H1 (cell line): ENCODE measurements around the gene SIK2. TPM values are rescaled to one million over a fixed set of nuclear protein-coding genes. Genes with fewer than 3 reads are reported as not detected.

Experiments
- CTCF ChIA-PET: fragments of 300-600 bp; sonication (Branson Sonifier 250); formaldehyde crosslinking; loops from one replicate; lab custom pipeline; 2021; ENCODE audit not compliant: partially characterized antibody; lab: Charles Lee
- POLR2A ChIA-PET: fragments of 300-600 bp; sonication (Branson Sonifier 250); formaldehyde crosslinking; loops from one replicate; lab custom pipeline; 2021; ENCODE audit warnings: inconsistent platforms; ENCODE audit not compliant: partially characterized antibody; lab: Charles Lee
- DNase-seq, 2 experiments: peaks; one replicate each; pipeline versions ENCODE4 v3.0.0 to v3.0.0-alpha.2; 2010 to 2022; ENCODE audit warnings: low spot score in 2 of 2, low read depth in 1 of 2, mixed read lengths in 1 of 2
- FAIRE-seq: peaks from 2 replicates; lab custom pipeline; 2011; peaks lifted over from hg19 to GRCh38; lab: Jason Lieb, UNC
- H2AFZ ChIP-seq: 2 replicates; pipeline ENCODE4 v1.8.1; 2012; ENCODE audit warnings: low read length, inconsistent platforms
- H2AK5ac ChIP-seq: 2 replicates; pipeline ENCODE4 v1.6.1; 2013; ENCODE audit warnings: low read depth, low read length
- H2BK120ac ChIP-seq: replicated peaks from 2 replicates; pipeline ENCODE3; 2013; ENCODE audit warnings: low read depth, low read length, inconsistent platforms
- H2BK12ac ChIP-seq: 2 replicates; pipeline ENCODE4 v1.6.1; 2013; ENCODE audit warnings: low read depth, low read length
- H2BK15ac ChIP-seq: 2 replicates; pipeline ENCODE4 v1.6.1; 2013; ENCODE audit warnings: low read length
- H2BK20ac ChIP-seq: 2 replicates; pipeline ENCODE4 v1.6.1; 2013; ENCODE audit warnings: low read length
- H2BK5ac ChIP-seq: 2 replicates; pipeline ENCODE4 v1.6.1; 2013; ENCODE audit warnings: low read depth, low read length
- H3K14ac ChIP-seq: 2 replicates; pipeline ENCODE4 v1.6.1; 2013; ENCODE audit warnings: inconsistent platforms; ENCODE audit not compliant: insufficient read length
- H3K18ac ChIP-seq: 2 replicates; pipeline ENCODE4 v1.6.1; 2013; ENCODE audit warnings: low read length; ENCODE audit errors: extremely low read depth
- H3K23ac ChIP-seq: 2 replicates; pipeline ENCODE4 v1.6.1; 2013; ENCODE audit warnings: inconsistent platforms; ENCODE audit not compliant: insufficient read length
- H3K23me2 ChIP-seq: 2 replicates; pipeline ENCODE4 v1.6.1; 2013; ENCODE audit warnings: low read depth, low read length
- H3K27ac ChIP-seq: 2 replicates; pipeline ENCODE4 v1.6.1; 2011; ENCODE audit warnings: low read depth, low read length, inconsistent platforms
- H3K27me3 ChIP-seq, 4 experiments: replicated peaks in 1 of 4; 1 replicate in 1 of 4; 2 replicates in 3 of 4; pipeline versions ENCODE4 v1.6.1 to v1.8.1; 2011 to 2013; ENCODE audit warnings: low read length in 3 of 4, mild to moderate bottlenecking in 3 of 4, inconsistent platforms in 2 of 4, mixed read lengths in 2 of 4, moderate library complexity in 1 of 4; ENCODE audit not compliant: control insufficient read depth in 3 of 4, insufficient read depth in 3 of 4; ENCODE audit errors: extremely low read depth in 1 of 4
- H3K36me3 ChIP-seq, 4 experiments: 2 replicates each; pipeline versions ENCODE4 v1.6.1 to v1.8.1; 2011 to 2013; ENCODE audit warnings: mild to moderate bottlenecking in 4 of 4, low read length in 3 of 4, moderate library complexity in 2 of 4, control low read depth in 1 of 4, inconsistent platforms in 1 of 4; ENCODE audit not compliant: insufficient read depth in 4 of 4, control insufficient read depth in 2 of 4
- H3K4ac ChIP-seq: replicated peaks from 2 replicates; pipeline ENCODE3; 2013; ENCODE audit warnings: low read length, low read depth, mixed read lengths, inconsistent platforms; ENCODE audit not compliant: insufficient read length
- H3K4me1 ChIP-seq, 4 experiments: replicated peaks in 1 of 4; 1 replicate in 1 of 4; 2 replicates in 3 of 4; pipeline versions ENCODE4 v1.6.1 to v1.8.1; 2011 to 2013; ENCODE audit warnings: low read length in 3 of 4, inconsistent platforms in 2 of 4, mixed read lengths in 1 of 4; ENCODE audit not compliant: insufficient read depth in 4 of 4, control insufficient read depth in 3 of 4
- H3K4me2 ChIP-seq, 2 experiments: 2 replicates each; pipeline versions ENCODE4 v1.6.1 to v1.8.1; 2011 to 2013; ENCODE audit warnings: low read depth in 2 of 2, low read length in 2 of 2, control low read depth in 1 of 2, inconsistent platforms in 1 of 2, mild to moderate bottlenecking in 1 of 2; ENCODE audit not compliant: insufficient read depth in 1 of 2
- H3K4me3 ChIP-seq, 4 experiments: fragments of 200-600, 300-600 bp in 1 of 4; sonication (generic), shearing (Covaris generic), sonication (Bioruptor Twin) in 1 of 4; 2 replicates each; pipeline versions ENCODE4 v1.5.1 to v1.8.1; 2011 to 2016; ENCODE audit warnings: low read length in 4 of 4, low read depth in 3 of 4, control low read depth in 2 of 4, inconsistent platforms in 2 of 4, mild to moderate bottlenecking in 2 of 4, mixed read lengths in 1 of 4, moderate library complexity in 1 of 4; ENCODE audit not compliant: insufficient read depth in 2 of 4; ENCODE audit errors: extremely low read depth in 1 of 4
- H3K56ac ChIP-seq: replicated peaks from 2 replicates; pipeline ENCODE3; 2013; ENCODE audit warnings: low read depth, mild to moderate bottlenecking, mixed read lengths, low read length, inconsistent platforms; ENCODE audit not compliant: insufficient read length
- H3K79me1 ChIP-seq: 2 replicates; pipeline ENCODE4 v1.6.1; 2013; ENCODE audit warnings: low read depth, low read length, control low read depth
- H3K79me2 ChIP-seq, 2 experiments: 2 replicates each; pipeline versions ENCODE4 v1.6.1 to v1.8.1; 2012 to 2013; ENCODE audit warnings: low read length in 2 of 2, mild to moderate bottlenecking in 2 of 2, inconsistent platforms in 1 of 2; ENCODE audit not compliant: insufficient read depth in 2 of 2, control insufficient read depth in 1 of 2
- H3K9ac ChIP-seq, 4 experiments: replicated peaks in 1 of 4; 1 replicate in 1 of 4; 2 replicates in 3 of 4; pipeline versions ENCODE4 v1.6.1 to v1.8.1; 2011 to 2013; ENCODE audit warnings: low read depth in 3 of 4, low read length in 3 of 4, control low read depth in 2 of 4, mild to moderate bottlenecking in 2 of 4, moderate library complexity in 2 of 4, inconsistent platforms in 1 of 4; ENCODE audit errors: extremely low read depth in 1 of 4
- H3K9me3 ChIP-seq, 2 experiments: 2 replicates each; pipeline versions ENCODE4 v1.6.1 to v1.8.1; 2012 to 2013; ENCODE audit warnings: mild to moderate bottlenecking in 2 of 2, moderate library complexity in 2 of 2, control low read depth in 1 of 2, inconsistent platforms in 1 of 2, low read depth in 1 of 2, low read length in 1 of 2, mixed read lengths in 1 of 2; ENCODE audit not compliant: insufficient read depth in 2 of 2
- H4K20me1 ChIP-seq, 2 experiments: replicated peaks in 1 of 2; 2 replicates each; pipeline versions ENCODE3 to v1.8.1; 2011 to 2013; ENCODE audit warnings: inconsistent platforms in 2 of 2, low read length in 2 of 2, mild to moderate bottlenecking in 1 of 2; ENCODE audit not compliant: insufficient read depth in 2 of 2, control insufficient read depth in 1 of 2
- H4K5ac ChIP-seq: 2 replicates; pipeline ENCODE4 v1.6.1; 2013; ENCODE audit warnings: low read length, low read depth, mixed read lengths, inconsistent platforms; ENCODE audit not compliant: insufficient read length
- H4K8ac ChIP-seq: 2 replicates; pipeline ENCODE4 v1.8.0; 2013; ENCODE audit warnings: mild to moderate bottlenecking, moderate library complexity, low read length, inconsistent platforms; ENCODE audit not compliant: insufficient read depth; ENCODE audit errors: extremely low read depth
- H4K91ac ChIP-seq: replicated peaks from 2 replicates; pipeline ENCODE3; 2013; ENCODE audit warnings: low read length, mixed read lengths, inconsistent platforms; ENCODE audit not compliant: insufficient read length
- CREB1 ChIP-seq: IDR thresholded peaks from 2 replicates; pipeline ENCODE4 v1.6.1; 2012; ENCODE audit warnings: inconsistent platforms
- CTBP2 ChIP-seq: IDR thresholded peaks from 2 replicates; pipeline ENCODE4 v1.7.0; 2011; ENCODE audit warnings: borderline replicate concordance, mild to moderate bottlenecking, moderate library complexity, mixed read lengths, low read length; ENCODE audit not compliant: insufficient read depth, insufficient read length
- EGR1 ChIP-seq: IDR thresholded peaks from 2 replicates; pipeline ENCODE4 v1.6.1; 2011; ENCODE audit warnings: low read depth, low read length, borderline replicate concordance
- GABPA ChIP-seq: IDR thresholded peaks from 2 replicates; pipeline ENCODE4 v1.6.1; 2011; ENCODE audit warnings: mild to moderate bottlenecking, low read length, moderate library complexity, borderline replicate concordance; ENCODE audit not compliant: insufficient read depth
- GTF2F1 ChIP-seq: IDR thresholded peaks from 2 replicates; pipeline ENCODE4 v1.6.1; 2012; ENCODE audit warnings: low read depth, low read length, improper control_type of control experiment, borderline replicate concordance
- KDM1A ChIP-seq: fragments of 200-600, 300-600 bp; sonication (generic); IDR thresholded peaks from 2 replicates; pipeline ENCODE4 v1.7.1; 2016; ENCODE audit warnings: mild to moderate bottlenecking, low read length, borderline replicate concordance
- KDM4A ChIP-seq: IDR thresholded peaks from one replicate; pipeline ENCODE4 v1.7.1; 2012; ENCODE audit warnings: low read depth, mild to moderate bottlenecking, moderate library complexity, low read length, inconsistent platforms; ENCODE audit not compliant: severe bottlenecking
- POLR2A ChIP-seq, 2 experiments: IDR thresholded peaks; 1 replicate in 1 of 2; 2 replicates in 1 of 2; pipeline ENCODE4 v1.6.1; 2011; ENCODE audit warnings: low read depth in 2 of 2, low read length in 2 of 2, mild to moderate bottlenecking in 2 of 2; ENCODE audit errors: control extremely low read depth in 1 of 2
- POLR2AphosphoS5 ChIP-seq: IDR thresholded peaks from 2 replicates; pipeline ENCODE4 v1.6.1; 2011; ENCODE audit warnings: low read depth, low read length
- RAD21 ChIP-seq, 2 experiments: IDR thresholded peaks in 1 of 2; conservative IDR thresholded peaks in 1 of 2; 2 replicates each; pipeline ENCODE4 v1.6.1; 2011; ENCODE audit warnings: low read depth in 2 of 2, low read length in 2 of 2, improper control_type of control experiment in 1 of 2, inconsistent platforms in 1 of 2, mild to moderate bottlenecking in 1 of 2, moderate library complexity in 1 of 2
- RFX5 ChIP-seq: IDR thresholded peaks from 2 replicates; pipeline ENCODE4 v1.6.1; 2011; ENCODE audit warnings: low read depth, low read length, improper control_type of control experiment, borderline replicate concordance
- RNF2 ChIP-seq: fragments of 200-900, 300-1000 bp; sonication (generic); IDR thresholded peaks from 2 replicates; pipeline ENCODE4 v1.7.1; 2016; ENCODE audit warnings: borderline replicate concordance, low read depth, mild to moderate bottlenecking, antibody characterized with exemption, low read length; ENCODE audit not compliant: poor library complexity, severe bottlenecking; ENCODE audit errors: missing control alignments
- SP4 ChIP-seq: IDR thresholded peaks from 2 replicates; pipeline ENCODE4 v1.6.1; 2012; ENCODE audit warnings: low read length, inconsistent platforms
- WGBS, 2 experiments: shearing (Covaris generic) in 1 of 2; methylation state at CpG; one replicate each; pipeline versions ENCODE4 v1.1.6 to v1.1.7; 2013 to 2015; ENCODE audit warnings: low lambda C conversion rate in 2 of 2, mixed read lengths in 2 of 2, inconsistent platforms in 1 of 2, low coverage in 1 of 2, missing lambda C conversion rate in 1 of 2; ENCODE audit not compliant: insufficient replicate concordance in 2 of 2, insufficient coverage in 1 of 2, insufficient read length in 1 of 2; ENCODE audit errors: extremely low coverage in 1 of 2, missing lambda C conversion rate in 1 of 2; 5-methylcytosine and 5-hydroxymethylcytosine counted together
- polyA plus RNA-seq, 7 experiments: library from polyadenylated mRNA; depleted of rRNA in 3 of 7; stranded (reverse) in 5 of 7; unstranded in 2 of 7; fragments of >200 nt in 5 of 7; fragments of 200-250 nt in 2 of 7; gene quantifications; 1 replicate in 5 of 7; 2 replicates in 1 of 7; 4 replicates in 1 of 7; pipeline versions ENCODE4 v1.2.1 to v1.2.3, GENCODE V29; 2011 to 2013; ENCODE audit warnings: missing spikeins in 2 of 7, mixed read lengths in 2 of 7
- total RNA-seq: library from RNA; stranded (reverse); fragmentation: NEBNext Ultra II Directional; extraction: Animal tissue kit (Norgen Biotek cat#: 25700); gene quantifications from 2 replicates; pipeline ENCODE4 v1.2.1, GENCODE V29; 2021

Gene SIK2
- total and polyA plus RNA-seq, 2 of the 8 experiments (the other 6 are each of a cell fraction or from before 2014, with no cell fraction given) = 8.8 to 11.2 TPM

GRCh38 chr11:111733016-111733415 is 130.8 kb downstream of the SIK2 start:
- Histone ChIP-seq H3K56ac (no peak overlapping the region), H3K36me3 (0 out of 8 replicates have a peak, but pooled peaks cover 0 to 3% (median 0%) of the 10 kb centered on the region in 4 experiments), H3K79me2 (no peaks in the 10 kb centered on the region), H3K9me3 (no peaks in the 10 kb centered on the region), H3K23ac (no peak overlapping the region), H2BK20ac (no peak overlapping the region), H2BK12ac (0 out of 2 replicates have a peak overlapping the region, but pooled peaks have one; percentile 50), H3K27me3 (no peaks in the 10 kb centered on the region), H3K9ac (no peak overlapping the region), H3K18ac (peak overlapping the region; percentile 78), H3K79me1 (0 out of 2 replicates have a peak, but pooled peaks cover 5% of the 10 kb centered on the region), H2AK5ac (0 out of 2 replicates have a peak overlapping the region, but pooled peaks have one; percentile 82), H4K91ac (no peak overlapping the region), H4K8ac (peak overlapping the region; percentile 29; the same call in 1 of the 2 replicates), H3K4me3 (no peak overlapping the region), H3K4me2 (no peak overlapping the region), H2BK5ac (0 out of 2 replicates have a peak overlapping the region, but pooled peaks have one; percentile 24), H2AFZ (no peak overlapping the region), H2BK120ac (no peak overlapping the region), H4K20me1 (peaks cover 1 to 4% of the 10 kb centered on the region in 2 experiments), H3K4ac (no peak overlapping the region), H2BK15ac (no peak overlapping the region), H3K27ac (no peak overlapping the region), H3K23me2 (no peaks in the 10 kb centered on the region), H3K14ac (no peak overlapping the region), H4K5ac (no peak overlapping the region), H3K4me1 (peaks cover 0 to 13% (median 2%) of the 10 kb centered on the region in 4 experiments; a peak in 6 of 7 replicates)
- 82% methylated on average over 7 of the region's 7 CpGs; no CpG with 5 or more reads in 1 of the 2 experiments for whole genome bisulfite sequencing, 2 experiments
- FAIRE-seq (no peak), DNase-seq (no peak)
- POLR2A ChIA-PET = interaction anchor here (0.7 to 3.3 kb wide), 8 partner anchors 9 to 38 kb away, joined by 3 to 12 read pairs (median 5); partner anchors contain the start of gene PPP2R1B
- CTCF ChIA-PET = interaction anchor here (0.9 to 3.3 kb wide), 13 partner anchors 7 to 248 kb away, joined by 3 to 20 read pairs (median 4); no protein-coding TSS in a partner anchor
- TF ChIP-seq RNF2 = no peak
- TF ChIP-seq POLR2AphosphoS5 = no peak
- TF ChIP-seq CREB1 = no peak
- no peak for TF ChIP-seq GABPA
- TF ChIP-seq EGR1 = no peak
- no peak for TF ChIP-seq KDM1A
- TF ChIP-seq RAD21 (IDR thresholded peaks at IDR 0.05 in 1 of 2, conservative IDR thresholded peaks at IDR 0.05 in 1 of 2; ENCODE audit: low read depth in 2 of 2, low read length in 2 of 2) = no peak
- TF ChIP-seq KDM4A = no peak
- no peak for TF ChIP-seq CTBP2
- no peak for TF ChIP-seq SP4
- no peak for TF ChIP-seq GTF2F1
- no peak for TF ChIP-seq RFX5
- no peak for TF ChIP-seq POLR2A (IDR thresholded peaks at IDR 0.05; ENCODE audit: control extremely low read depth in 1 of 2, low read depth in 2 of 2, low read length in 2 of 2)
